Measurements from ENCODE around the gene F10.

GRCh38 chr13:113116206-113116800 is 6.3 kb upstream of the F10 start:
- TF ChIP-seq FOXK2 (IDR thresholded peaks at IDR 0.05), result no peak
- TF ChIP-seq FOXA1 (IDR thresholded peaks at IDR 0.05), result no peak
- TF ChIP-seq LEF1 (IDR thresholded peaks at IDR 0.05; ENCODE audit: borderline replicate concordance), result no peak
- no peak for TF ChIP-seq CTBP1 (IDR thresholded peaks at IDR 0.05; ENCODE audit: borderline replicate concordance)
- TF ChIP-seq ELF4 (IDR thresholded peaks at IDR 0.05), result no peak
- TF ChIP-seq L3MBTL2 (conservative IDR thresholded peaks at IDR 0.05), result no peak
- no peak for TF ChIP-seq NFRKB (IDR thresholded peaks at IDR 0.05)
- no peak for TF ChIP-seq SP1 (IDR thresholded peaks at IDR 0.05)
- no peak for TF ChIP-seq HDGF (IDR thresholded peaks at IDR 0.05; ENCODE audit: borderline replicate concordance)

Data from HEK293T (cell line).